ENCODE data around the gene SRMS.
A peak's percentile ranks its signal among the peaks of the same experiment; 100 is the strongest.

Gene SRMS

GRCh38 chr20:63554361-63555278 lies 7.1 kb upstream of the SRMS start:
- Mint-ChIP-seq H3K27me3 (ENCODE audit: low read depth) (peaks cover 18% of the 10 kb centered on the region), H3K9me3 (no peaks in the 10 kb centered on the region), H3K36me3 (ENCODE audit: low read depth) (peaks cover 6% of the 10 kb centered on the region), H3K27ac (no peak overlapping the region), H3K4me1 (ENCODE audit: low read depth) (peaks cover 10% of the 10 kb centered on the region), H3K4me3 (peak overlapping the region; percentile 14)

GRCh38 chr20:63553933-63554290 lies 6.4 kb upstream of the SRMS start, which contains the start of gene FNDC11:
FNDC11 (plus strand) TSS chr20:63554159; CDS start chr20:63555664, 1,505 bp downstream.
- Mint-ChIP-seq H3K9me3 (no peaks in the 10 kb centered on the region), H3K36me3 (ENCODE audit: low read depth) (peaks cover 4% of the 10 kb centered on the region), H3K4me3 (peak within 1 kb of the TSS; percentile 72), H3K27ac (peak within 1 kb of the TSS; percentile 91), H3K27me3 (ENCODE audit: low read depth) (peaks cover 24% of the 10 kb centered on the region), H3K4me1 (ENCODE audit: low read depth) (peaks cover 10% of the 10 kb centered on the region)

GRCh38 chr20:63553251-63553932 lies 5.8 kb upstream of the SRMS start:
- Mint-ChIP-seq H3K9me3 (no peaks in the 10 kb centered on the region), H3K27me3 (ENCODE audit: low read depth) (peaks cover 27% of the 10 kb centered on the region), H3K36me3 (ENCODE audit: low read depth) (peaks cover 4% of the 10 kb centered on the region), H3K4me3 (peak overlapping the region; percentile 72), H3K27ac (peak overlapping the region; percentile 91), H3K4me1 (ENCODE audit: low read depth) (peaks cover 10% of the 10 kb centered on the region)

GRCh38 chr20:63552481-63553249 lies 5.1 kb upstream of the SRMS start:
- Mint-ChIP-seq H3K9me3 (no peaks in the 10 kb centered on the region), H3K27ac (peak overlapping the region; percentile 91), H3K4me3 (peak overlapping the region; percentile 72), H3K27me3 (ENCODE audit: low read depth) (peaks cover 27% of the 10 kb centered on the region), H3K4me1 (ENCODE audit: low read depth) (peaks cover 10% of the 10 kb centered on the region), H3K36me3 (ENCODE audit: low read depth) (peaks cover 3% of the 10 kb centered on the region)

- Mint-ChIP-seq H3K36me3 (ENCODE audit: low read depth) (no peaks in the 10 kb centered on the region), H3K27ac (peak overlapping the region; percentile 62), H3K4me3 (no peak overlapping the region), H3K9me3 (no peaks in the 10 kb centered on the region), H3K4me1 (ENCODE audit: low read depth) (peaks cover 8% of the 10 kb centered on the region), H3K27me3 (ENCODE audit: low read depth) (peaks cover 27% of the 10 kb centered on the region)
These were observed 3.5 kb upstream of the SRMS start for GRCh38 chr20:63551068-63551467.

GRCh38 chr20:63549679-63550282 lies 2.2 kb upstream of the SRMS start:
- Mint-ChIP-seq H3K9me3 (no peaks in the 10 kb centered on the region), H3K27me3 (ENCODE audit: low read depth) (peaks cover 31% of the 10 kb centered on the region), H3K4me3 (no peak overlapping the region), H3K4me1 (ENCODE audit: low read depth) (peaks cover 8% of the 10 kb centered on the region), H3K27ac (no peak overlapping the region), H3K36me3 (ENCODE audit: low read depth) (no peaks in the 10 kb centered on the region)

- Mint-ChIP-seq H3K4me1 (ENCODE audit: low read depth) (peaks cover 8% of the 10 kb centered on the region), H3K36me3 (ENCODE audit: low read depth) (no peaks in the 10 kb centered on the region), H3K27me3 (ENCODE audit: low read depth) (peaks cover 31% of the 10 kb centered on the region), H3K9me3 (no peaks in the 10 kb centered on the region), H3K27ac (no peak overlapping the region), H3K4me3 (no peak overlapping the region)
These were observed 1.5 kb upstream of the SRMS start for GRCh38 chr20:63549019-63549418.

GRCh38 chr20:63548542-63548941 lies 993 bp upstream of the SRMS start:
- Mint-ChIP-seq H3K36me3 (ENCODE audit: low read depth) (no peaks in the 10 kb centered on the region), H3K27me3 (ENCODE audit: low read depth) (peaks cover 31% of the 10 kb centered on the region), H3K4me1 (ENCODE audit: low read depth) (peaks cover 8% of the 10 kb centered on the region), H3K4me3 (no peak overlapping the region), H3K9me3 (no peaks in the 10 kb centered on the region), H3K27ac (no peak overlapping the region)

GRCh38 chr20:63546956-63547724 lies 409 bp downstream of the SRMS start:
- Mint-ChIP-seq H3K4me3 (no peak overlapping the region), H3K27ac (no peak overlapping the region), H3K27me3 (ENCODE audit: low read depth) (peaks cover 25% of the 10 kb centered on the region), H3K9me3 (no peaks in the 10 kb centered on the region), H3K4me1 (ENCODE audit: low read depth) (peaks cover 2% of the 10 kb centered on the region), H3K36me3 (ENCODE audit: low read depth) (no peaks in the 10 kb centered on the region)

GRCh38 chr20:63546256-63546955 lies 1.1 kb downstream of the SRMS start:
- Mint-ChIP-seq H3K27ac (no peak overlapping the region), H3K36me3 (ENCODE audit: low read depth) (no peaks in the 10 kb centered on the region), H3K27me3 (ENCODE audit: low read depth) (peaks cover 25% of the 10 kb centered on the region), H3K4me1 (ENCODE audit: low read depth) (peaks cover 2% of the 10 kb centered on the region), H3K9me3 (no peaks in the 10 kb centered on the region), H3K4me3 (no peak overlapping the region)

GRCh38 chr20:63545814-63546213 lies 1.7 kb downstream of the SRMS start:
- Mint-ChIP-seq H3K27ac (no peak overlapping the region), H3K36me3 (ENCODE audit: low read depth) (no peaks in the 10 kb centered on the region), H3K27me3 (ENCODE audit: low read depth) (peaks cover 21% of the 10 kb centered on the region)

GRCh38 chr20:63544958-63545516 lies 2.5 kb downstream of the SRMS start:
- H3K27me3 Mint-ChIP-seq (ENCODE audit: low read depth): peaks cover 15% of the 10 kb centered on the region
- H3K9me3 Mint-ChIP-seq: no peaks in the 10 kb centered on the region
- no peaks in the 10 kb centered on the region for H3K36me3 Mint-ChIP-seq (ENCODE audit: low read depth)
- H3K27ac Mint-ChIP-seq: no peak overlapping the region
- H3K4me3 Mint-ChIP-seq: no peak overlapping the region
- H3K4me1 Mint-ChIP-seq (ENCODE audit: low read depth): no peaks in the 10 kb centered on the region

More at GRCh38 chr20:63545814-63546213, 1.7 kb downstream of the SRMS start:
- Mint-ChIP-seq H3K9me3 (no peaks in the 10 kb centered on the region), H3K4me3 (no peak overlapping the region), H3K4me1 (ENCODE audit: low read depth) (no peaks in the 10 kb centered on the region)

All from T-helper 1 cell treated with Interleukin-12 subunit alpha and Interleukin-12 subunit beta and Interleukin-4 antibody, amounts not matched to agents 30 μg/mL and 1 μg/mL, for 36 hours (primary cell).